ENCODE measurements around the gene SLC16A2. TPM values are rescaled to one million over a fixed set of nuclear protein-coding genes. Genes with fewer than 3 reads are reported as not detected.
"Not testable (repeated sequence)": the region's sequence is repeated elsewhere in the genome, so short reads cannot be mapped to it uniquely, and the experiment has no call there.

Gene SLC16A2
- total RNA-seq, 1 donor from 2014 or later, result 1.3 TPM

GRCh38 chrX:74506317-74507115 is 85.2 kb downstream of the SLC16A2 start:
- DNase-seq (ENCODE audit: low read depth, low spot score), result no peak

DNA sequence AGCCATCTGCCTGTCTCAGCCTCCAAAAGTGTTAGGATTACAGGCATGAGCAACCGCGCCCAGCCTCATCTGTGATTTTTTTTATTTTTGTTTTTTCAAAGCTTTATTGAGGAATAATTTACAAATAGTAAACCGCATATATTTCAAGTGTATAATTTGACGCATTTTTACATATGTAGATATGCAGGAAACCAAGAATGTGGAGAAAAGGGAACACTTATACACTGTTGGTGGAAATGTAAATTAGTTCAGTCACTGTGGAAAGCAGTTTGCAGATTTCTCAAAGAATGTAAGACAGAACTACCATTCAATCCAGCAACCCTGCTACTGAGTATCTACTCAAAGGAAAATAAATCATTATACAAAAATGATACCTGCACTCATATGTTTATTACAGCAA is 85.9 kb downstream of the SLC16A2 start:
- no peak for DNase-seq (ENCODE audit: low read depth, low spot score)

GRCh38 chrX:74509989-74510388 is 88.7 kb downstream of the SLC16A2 start:
- DNase-seq (ENCODE audit: low read depth, low spot score), result no peak

GRCh38 chrX:74510401-74510800 is 89.1 kb downstream of the SLC16A2 start:
- DNase-seq (ENCODE audit: low read depth, low spot score), result no peak

GRCh38 chrX:74511704-74512103 is 90.4 kb downstream of the SLC16A2 start:
- DNase-seq (ENCODE audit: low read depth, low spot score), result no peak

DNA sequence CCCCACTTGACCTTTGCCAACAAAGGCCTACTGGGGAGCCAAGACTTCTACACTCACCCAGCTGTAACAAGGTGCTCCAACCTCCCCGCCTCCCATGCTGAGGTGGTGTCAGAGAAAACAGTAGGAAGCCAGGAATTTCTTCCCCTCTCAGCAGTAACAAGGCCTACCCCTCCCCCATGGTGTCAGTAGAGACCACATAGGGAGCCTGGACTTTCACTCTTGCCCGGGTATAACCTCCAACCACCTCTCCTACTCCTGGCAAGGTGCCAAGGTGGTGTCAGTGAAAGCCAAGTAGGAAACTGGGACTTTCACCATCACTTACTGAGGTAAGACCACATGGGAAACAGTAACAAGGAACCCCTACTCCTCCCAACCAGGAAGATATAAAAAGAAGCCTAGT is 93.1 kb downstream of the SLC16A2 start:
- DNase-seq (ENCODE audit: low read depth, low spot score), result no peak

- no peak for DNase-seq (ENCODE audit: low read depth, low spot score)
Measured at GRCh38 chrX:74515356-74515755, 94.1 kb downstream of the SLC16A2 start.

DNA sequence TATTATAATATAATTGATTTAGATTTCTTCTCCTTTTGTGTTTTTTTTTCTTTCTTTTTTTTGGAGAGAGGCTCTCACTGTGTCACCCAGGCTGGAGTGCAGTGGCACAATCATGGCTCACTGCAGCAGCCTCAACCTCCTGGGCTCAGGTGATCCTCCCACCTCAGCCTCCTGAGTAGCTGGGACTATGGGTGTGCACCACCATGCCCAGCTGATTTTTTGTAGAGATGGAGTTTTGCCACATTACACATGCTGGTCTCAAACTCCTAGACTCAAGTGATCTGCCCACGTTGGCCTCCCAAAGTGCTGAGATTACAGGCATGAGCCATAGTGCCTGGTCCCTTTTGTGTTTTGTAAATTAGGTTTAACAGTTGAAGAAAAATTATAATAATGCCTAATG is 94.7 kb downstream of the SLC16A2 start:
- DNase-seq (ENCODE audit: low read depth, low spot score), result not testable (repeated sequence)

DNA sequence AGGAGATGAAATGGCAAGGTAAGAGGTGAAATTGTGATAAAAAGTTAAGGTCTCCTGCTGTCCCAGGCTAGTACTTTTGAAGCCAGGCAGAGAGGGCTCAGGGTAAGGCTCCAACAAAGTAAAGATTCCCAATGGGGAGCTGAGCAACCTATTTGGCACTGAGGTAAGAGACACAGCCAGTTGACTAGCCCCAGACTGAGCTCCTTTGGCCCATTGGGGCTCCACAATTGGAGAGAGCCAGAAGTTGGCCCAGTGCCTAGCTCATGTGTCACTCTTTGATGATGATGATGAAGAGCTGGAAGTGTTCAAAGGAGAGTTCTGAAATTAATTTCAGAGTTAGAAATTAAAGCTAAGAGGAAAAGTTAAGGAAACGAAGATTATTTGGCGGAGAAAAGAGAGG is 98.6 kb downstream of the SLC16A2 start:
- DNase-seq (ENCODE audit: low read depth, low spot score), result no peak

- no peak for DNase-seq (ENCODE audit: low read depth, low spot score)
Measured at GRCh38 chrX:74520291-74520690, 99.0 kb downstream of the SLC16A2 start.

- DNase-seq (ENCODE audit: low read depth, low spot score), result no peak
Measured at GRCh38 chrX:74520896-74521295, 99.6 kb downstream of the SLC16A2 start.

DNA sequence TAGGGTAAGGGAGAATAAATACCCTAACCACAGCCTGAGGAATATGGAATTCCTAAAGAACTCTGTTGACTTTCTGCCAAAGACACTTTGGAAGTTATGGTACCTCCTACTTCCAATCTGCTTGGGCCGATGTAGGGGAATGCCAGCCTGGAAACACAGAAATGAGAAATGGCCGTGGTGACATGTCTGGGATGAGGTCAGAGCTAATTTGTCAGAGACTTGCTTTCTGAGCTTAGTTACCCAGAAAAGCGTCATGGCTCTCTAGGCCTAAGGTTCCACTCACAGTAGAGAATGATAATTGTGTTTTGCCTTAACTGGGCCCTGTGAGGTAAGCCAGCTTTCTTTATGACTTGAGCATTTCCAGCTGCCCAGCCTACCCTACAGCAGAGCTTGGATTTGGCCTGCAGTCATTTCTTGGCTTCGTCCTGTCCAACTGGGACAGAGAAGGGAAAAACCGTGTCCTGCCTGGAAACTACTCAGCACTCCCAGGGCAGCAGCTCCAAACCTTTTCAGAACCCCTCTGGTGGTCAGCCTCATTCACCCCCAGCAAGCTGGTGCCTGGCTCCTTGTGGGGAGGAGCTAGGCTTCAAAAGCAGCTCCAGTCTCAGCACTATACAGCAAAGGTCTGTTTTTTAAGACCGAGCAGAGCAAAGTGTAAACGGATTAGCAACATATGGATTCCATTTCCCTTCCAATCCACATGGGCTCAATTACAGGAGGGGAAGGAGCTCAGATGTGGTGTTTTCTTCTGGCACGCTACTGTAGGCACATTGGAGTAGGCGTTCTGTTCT is 100.9 kb downstream of the SLC16A2 start:
- no peak for DNase-seq (ENCODE audit: low read depth, low spot score)

DNA sequence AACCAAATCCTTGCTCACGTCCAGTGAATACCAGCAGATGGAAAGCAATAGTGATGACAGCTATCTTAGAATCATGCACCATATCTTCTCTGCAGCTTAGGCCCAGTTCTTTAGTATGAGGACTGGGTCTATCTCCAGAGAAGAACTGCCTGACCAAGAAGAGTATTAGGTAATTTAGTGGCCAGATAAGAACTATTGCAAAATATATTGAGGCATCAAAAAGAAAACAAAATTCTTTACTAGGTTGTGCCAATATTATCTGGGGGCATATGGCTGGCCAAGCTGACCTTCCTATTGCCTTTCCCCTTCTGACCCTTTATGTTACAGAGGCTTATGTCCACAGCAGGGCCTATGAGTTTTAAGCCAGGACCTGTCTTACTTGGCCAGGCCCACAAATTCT is 101.9 kb downstream of the SLC16A2 start:
- no peak for DNase-seq (ENCODE audit: low read depth, low spot score)

DNA sequence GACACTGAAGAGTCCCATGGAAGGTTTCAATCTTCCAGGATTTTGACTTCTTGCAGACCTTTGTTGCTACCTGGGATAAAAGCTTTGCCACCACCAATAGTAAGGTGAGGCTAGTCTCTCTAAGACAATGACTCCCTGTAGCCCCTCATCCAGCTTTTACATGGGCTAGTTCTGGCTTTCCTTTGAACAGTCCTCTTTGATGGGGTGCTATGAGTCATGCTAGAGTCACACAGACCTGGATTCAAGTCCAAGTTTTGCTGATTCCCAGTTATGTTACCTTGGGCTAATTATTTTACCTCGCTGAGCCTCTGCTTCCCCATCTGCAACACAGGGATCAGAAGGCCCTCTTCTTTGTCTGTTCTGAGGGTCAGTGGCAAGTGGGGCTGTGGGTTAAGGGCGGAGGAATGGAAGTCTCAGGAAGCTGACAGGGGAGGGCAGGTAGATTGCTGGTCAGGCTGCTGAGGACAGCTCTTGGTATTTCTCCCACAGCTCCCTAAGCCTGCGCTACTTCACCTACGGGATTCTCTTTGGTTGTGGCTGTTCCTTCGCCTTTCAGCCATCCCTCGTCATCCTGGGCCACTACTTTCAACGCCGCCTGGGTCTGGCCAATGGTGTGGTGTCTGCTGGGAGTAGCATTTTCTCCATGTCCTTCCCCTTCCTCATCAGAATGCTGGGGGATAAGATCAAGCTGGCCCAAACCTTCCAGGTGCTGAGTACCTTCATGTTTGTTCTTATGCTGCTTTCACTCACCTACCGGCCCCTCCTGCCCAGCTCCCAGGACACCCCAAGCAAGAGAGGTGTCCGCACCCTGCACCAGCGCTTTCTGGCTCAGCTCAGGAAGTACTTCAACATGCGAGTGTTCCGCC is 102.8 kb downstream of the SLC16A2 start:
- no peak for DNase-seq (ENCODE audit: low read depth, low spot score)

DNA sequence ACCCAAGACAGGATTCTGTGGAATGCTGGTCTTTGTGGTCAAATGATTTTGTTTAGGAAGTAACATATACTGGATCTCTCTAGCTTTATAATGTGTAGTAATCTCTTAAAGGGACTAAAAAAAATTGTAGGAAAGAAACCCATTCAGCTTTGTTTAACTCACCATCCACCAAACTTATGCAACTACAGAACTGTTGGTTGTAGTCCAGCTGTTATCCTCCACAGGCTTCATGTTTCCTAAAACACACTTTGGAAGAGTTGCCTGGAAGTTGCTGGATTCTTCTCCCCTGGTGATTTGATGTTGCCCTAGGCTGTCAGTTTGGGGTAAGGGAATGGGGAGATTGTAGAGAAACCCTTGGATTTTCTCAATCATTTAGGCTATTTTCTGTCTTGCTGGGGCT is 103.8 kb downstream of the SLC16A2 start:
- DNase-seq (ENCODE audit: low read depth, low spot score), result no peak

- no peak for DNase-seq (ENCODE audit: low read depth, low spot score)
Measured at GRCh38 chrX:74526764-74527163, 105.5 kb downstream of the SLC16A2 start.

DNA sequence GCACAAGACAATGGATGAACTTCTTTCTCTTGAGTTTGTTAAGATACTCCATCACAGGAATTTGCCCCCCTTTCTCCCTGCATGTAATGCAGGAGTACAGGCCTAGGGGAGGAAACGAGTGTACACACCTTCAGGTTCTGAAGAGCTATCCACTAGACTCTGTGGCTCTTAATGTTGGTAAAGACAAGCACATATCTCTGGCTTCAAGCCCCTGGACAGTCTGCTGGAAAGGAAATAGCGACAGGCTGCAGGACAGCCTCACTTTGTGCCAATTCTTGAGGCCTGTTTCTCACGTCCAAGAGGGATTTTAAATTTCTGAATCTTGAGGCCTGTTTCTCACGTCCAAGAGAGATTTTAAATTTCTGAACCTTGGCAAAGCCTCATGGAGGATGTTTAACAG is 106.1 kb downstream of the SLC16A2 start:
- DNase-seq (ENCODE audit: low read depth, low spot score), result no peak

DNA sequence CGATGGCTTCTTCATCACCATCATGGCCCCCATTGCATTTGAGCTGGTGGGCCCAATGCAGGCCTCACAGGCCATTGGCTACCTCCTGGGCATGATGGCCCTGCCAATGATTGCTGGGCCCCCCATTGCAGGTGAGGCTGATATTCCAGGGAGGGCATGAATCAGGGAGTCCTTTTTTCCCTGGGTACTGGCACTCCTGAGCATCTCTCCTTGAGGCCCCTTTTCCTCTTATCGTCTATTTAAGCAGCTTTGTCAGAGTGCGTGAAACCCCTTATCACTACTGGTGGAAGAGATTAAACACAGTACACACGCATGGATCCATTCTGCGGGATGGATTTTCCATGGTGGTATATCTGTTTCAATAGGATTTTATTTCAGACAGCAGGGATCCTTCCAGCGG is 108.0 kb downstream of the SLC16A2 start:
- DNase-seq (ENCODE audit: low read depth, low spot score), result no peak

DNA sequence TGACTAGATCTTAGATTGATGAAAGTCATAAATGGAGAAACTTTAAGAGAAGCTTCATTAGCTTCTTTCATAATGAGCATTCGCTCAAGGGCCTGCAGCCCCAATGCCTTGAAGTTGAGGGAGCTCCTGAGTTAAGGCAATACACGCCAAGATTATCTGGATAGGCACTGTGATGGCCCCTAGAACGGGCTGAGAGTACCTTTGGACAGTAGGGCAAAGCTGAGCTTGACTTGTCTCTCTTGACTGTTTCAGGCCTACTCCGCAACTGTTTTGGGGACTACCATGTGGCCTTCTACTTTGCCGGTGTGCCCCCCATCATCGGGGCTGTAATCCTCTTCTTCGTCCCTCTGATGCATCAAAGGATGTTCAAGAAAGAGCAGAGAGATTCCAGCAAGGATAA is 109.8 kb downstream of the SLC16A2 start:
- no peak for DNase-seq (ENCODE audit: low read depth, low spot score)

- DNase-seq (ENCODE audit: low read depth, low spot score), result no peak
Measured at GRCh38 chrX:74534569-74535038, 113.3 kb downstream of the SLC16A2 start.

- no peak for DNase-seq (ENCODE audit: low read depth, low spot score)
Measured at GRCh38 chrX:74535086-74535407, 113.8 kb downstream of the SLC16A2 start.
